NCI-H446 (cell line): ENCODE measurements around the gene SULT1A2.
"Not testable (repeated sequence)": the region's sequence is repeated elsewhere in the genome, so short reads cannot be mapped to it uniquely, and the experiment has no call there.

Experiments used
- DNase-seq, 2 experiments: peaks; one replicate each; lab custom pipeline; 2025; lab: John Stamatoyannopoulos, UW

SULT1A2 gene

DNA sequence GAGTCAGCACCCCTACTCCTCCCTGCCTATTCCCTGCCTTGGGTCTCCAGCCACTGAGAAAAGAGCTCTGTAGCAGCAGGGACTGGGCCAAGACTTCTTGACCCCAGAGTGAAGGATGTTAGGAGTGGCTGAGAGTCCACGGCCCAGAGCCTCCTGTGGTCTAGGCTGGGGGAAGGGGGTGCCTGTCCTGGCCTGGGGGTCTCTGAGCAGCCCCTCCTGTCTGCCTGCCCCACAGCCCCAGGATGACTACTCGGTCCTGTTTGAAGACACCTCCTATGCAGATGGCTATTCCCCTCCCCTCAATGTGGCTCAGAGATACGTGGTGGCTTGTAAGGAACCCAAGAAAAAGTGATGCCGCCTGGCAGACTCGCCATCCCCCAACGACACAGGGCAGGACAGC is 5.5 kb downstream of the SULT1A2 start:
- DNase-seq = no peak

DNA sequence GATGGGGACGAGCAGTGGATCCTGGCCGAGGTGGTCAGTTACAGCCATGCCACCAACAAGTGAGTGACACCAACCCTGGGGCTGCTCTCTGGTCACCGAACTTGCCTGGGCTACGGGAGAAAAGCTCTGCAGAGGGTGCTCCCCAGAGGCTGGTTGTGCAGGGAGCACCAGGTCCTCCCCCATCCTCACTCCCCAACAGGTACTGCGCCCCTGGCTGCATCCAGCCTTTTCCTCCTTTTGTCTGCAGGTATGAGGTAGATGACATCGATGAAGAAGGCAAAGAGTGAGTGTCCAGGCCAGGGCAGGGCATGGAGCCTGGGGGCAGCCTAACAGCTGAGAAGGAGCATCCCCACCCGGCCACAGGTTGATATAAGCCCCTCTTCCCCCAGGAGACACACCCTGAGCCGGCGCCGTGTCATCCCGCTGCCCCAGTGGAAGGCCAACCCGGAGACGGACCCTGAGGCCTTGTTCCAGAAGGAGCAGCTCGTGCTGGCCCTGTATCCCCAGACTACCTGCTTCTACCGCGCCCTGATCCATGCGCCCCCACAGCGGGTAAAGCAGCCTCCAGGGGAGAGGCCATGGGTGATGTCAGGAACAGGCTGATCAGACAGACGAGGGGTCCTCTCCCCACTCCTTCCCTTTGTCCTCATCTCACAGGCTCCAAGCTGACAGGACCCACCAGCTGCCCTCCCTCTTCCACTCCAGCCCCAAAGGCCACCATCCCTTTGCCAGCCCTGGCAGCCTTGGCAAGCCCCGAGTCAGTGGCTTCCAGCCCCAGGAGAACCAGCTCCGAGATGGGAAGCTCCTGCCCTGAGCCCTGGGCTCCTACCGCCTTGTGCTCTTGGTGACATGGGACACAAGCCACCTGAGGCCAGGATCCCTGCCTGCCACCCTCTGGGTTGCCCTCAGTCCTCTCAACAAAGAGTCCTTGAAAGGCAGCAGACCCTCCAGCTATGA is 6.2 kb downstream of the SULT1A2 start:
- DNase-seq = no peak

DNA sequence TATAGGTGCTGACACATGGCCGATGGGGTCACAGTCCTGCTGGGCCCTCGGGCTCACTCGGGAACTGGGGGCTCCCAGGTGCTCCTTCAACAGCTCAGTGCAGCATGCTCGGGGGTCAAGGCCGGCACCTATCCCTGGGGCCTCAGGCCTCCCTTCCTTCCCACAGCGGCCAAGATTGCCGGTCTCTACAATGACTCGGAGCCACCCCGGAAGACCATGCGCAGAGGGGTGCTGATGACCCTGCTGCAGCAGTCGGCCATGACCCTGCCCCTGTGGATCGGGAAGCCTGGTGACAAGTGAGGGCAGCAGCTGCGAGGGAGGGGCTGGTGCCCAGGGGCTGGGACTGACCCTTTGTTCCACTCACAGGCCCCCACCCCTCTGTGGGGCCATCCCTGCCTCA is 6.9 kb downstream of the SULT1A2 start:
- no peak for DNase-seq

DNA sequence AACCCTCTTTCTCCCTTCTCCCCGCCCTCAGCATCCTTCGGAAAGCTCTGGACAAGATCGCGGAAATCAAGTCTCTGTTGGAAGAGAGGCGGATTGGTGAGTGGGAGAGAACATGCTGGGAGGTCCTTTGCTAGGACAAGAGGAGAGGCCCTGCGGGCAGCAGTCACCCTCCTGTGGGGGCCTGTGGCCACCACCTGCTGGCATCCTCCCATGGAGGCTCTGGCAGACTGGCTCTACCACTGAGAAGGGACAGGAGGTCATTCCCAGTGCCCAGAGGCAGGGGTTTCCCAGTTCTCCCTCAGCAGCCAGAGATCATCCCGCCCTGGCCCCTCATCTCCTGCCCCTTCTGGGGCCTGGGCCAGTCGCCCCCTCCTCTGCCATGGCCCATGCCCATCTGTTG is 7.8 kb downstream of the SULT1A2 start:
- DNase-seq = no peak

DNA sequence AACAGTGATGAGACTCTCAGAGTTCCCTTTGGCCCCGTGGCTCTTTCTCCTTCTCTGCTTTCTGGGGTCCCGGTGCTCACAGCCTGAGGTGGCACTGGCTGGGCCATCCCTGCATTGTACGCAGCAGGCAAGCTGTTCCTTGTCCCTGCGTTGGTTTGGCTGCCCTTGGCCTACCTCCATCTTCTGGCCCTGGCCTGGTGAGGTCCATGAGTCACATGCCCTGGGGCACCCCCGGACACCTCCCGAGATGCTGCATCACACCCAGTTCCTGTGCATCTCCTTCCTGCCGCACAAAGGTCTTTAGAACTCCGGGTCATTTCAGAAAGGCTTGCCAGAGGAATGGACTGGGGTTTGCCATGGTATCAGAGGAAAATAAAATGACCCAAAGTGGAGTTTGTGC is 9.5 kb downstream of the SULT1A2 start:
- no peak for DNase-seq

DNA sequence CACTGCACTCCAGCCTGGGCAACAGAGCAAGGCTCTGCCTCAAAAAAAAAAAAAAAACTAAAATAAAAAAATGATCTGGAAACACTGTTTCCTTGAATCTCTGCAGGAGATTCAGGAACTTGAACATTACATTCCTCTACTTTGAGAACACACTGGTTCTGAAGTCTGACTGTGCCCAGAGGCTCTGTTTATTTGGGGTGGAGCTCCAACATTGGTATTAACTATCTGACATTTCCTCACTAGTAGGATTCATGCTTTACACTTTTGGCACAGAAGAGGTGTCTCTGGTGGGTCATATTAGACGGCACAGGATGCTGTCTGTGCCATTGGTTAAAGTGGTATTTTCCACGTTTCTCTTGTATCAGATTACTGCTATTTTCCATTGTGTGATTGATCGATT is 10.4 kb downstream of the SULT1A2 start:
- DNase-seq = no peak

DNA sequence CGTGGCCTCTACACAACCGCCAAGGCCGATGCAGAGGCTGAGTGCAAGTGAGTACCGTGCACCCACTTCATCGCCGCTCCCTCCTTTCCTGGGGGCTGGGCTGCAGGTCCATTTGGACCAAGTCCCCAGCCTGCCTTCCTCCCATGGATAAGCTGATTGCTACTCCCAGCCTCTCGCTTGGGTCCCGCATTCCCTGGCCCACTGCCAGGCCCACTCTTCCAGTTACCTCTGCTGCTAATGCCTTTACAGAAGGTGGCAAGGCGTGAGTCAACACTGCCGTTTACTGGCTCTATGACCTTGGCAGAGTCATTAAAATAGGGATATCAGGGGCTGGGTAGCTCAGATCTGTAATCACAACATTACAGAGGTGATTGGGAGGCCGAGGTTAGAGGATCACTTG is 11.2 kb downstream of the SULT1A2 start:
- no peak for DNase-seq

DNA sequence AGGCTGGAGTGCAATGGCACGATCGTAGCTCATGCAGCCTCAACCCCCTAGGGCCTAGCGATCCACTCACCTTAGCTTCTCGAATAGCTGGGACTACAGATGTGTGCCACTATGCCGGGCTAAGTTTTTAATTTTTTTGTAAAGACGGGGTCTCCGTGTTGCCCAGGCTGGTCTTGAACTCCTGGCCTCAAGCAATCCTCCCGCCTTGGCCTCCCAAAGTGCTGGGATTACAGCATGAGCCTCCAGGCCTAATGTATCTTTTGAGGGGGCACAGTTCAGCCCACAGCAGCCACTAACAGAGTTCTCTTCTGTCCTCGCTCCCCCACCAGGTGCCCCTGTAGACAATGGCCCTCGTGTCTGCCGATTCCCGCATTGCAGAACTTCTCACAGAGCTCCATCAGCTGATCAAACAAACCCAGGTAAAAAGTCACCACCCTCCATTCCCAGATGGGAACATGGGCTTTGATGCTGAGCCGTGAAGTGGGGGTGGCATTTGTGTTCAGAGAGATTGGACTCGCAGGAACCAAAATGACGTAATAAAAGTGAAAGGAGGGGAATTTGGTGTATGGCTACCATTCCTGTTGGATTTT is 16.0 kb downstream of the SULT1A2 start:
- DNase-seq = no peak

DNA sequence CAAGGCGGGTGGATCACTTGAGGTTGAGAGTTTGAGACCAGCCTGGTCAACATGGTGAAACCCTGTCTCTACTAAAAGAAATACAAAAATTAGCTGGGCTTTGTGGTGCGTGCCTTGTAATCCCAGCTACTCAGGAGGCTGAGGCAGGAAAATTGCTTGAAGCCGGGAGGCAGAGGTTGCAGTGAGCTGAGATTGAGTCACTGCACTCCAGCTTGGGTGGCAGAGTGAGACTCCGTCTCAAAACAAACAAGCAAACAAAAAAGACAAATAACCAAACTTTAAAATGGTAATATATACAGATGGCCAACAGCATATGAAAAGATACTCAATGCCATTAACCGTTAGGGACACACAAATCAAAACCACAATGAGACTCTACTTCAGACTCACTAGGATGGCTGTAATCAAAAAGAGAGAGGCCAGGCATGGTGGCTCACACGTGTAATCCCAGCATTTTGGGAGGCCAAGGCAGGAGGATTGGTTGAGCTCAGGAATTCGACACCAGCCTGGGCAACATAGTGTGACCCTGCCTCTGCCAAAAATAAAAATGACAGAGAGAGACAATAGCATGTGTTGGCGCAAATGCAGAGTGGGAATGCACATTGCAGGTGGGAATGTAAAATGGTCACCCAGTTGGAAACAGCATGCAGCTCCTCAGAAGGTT is 21.3 kb downstream of the SULT1A2 start:
- DNase-seq = no peak

DNA sequence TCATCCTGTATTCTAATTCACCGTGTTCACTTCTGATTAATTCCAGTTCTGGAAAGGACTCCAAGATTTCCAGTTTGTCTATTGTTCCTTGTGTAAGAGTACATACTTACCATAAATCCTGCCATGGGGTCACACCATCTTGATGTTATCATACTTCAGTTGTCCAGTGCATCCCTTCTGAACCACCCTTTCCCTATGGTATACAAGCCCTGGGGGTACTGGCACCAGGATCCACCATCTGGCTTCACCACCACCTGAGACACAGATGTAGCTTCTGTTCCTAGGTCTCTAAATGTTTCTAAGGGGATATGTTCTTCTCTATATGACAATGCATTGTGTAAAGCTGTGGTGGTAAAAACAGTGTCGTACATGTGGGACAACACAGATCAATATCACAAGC is 21.9 kb downstream of the SULT1A2 start:
- DNase-seq = no peak

DNA sequence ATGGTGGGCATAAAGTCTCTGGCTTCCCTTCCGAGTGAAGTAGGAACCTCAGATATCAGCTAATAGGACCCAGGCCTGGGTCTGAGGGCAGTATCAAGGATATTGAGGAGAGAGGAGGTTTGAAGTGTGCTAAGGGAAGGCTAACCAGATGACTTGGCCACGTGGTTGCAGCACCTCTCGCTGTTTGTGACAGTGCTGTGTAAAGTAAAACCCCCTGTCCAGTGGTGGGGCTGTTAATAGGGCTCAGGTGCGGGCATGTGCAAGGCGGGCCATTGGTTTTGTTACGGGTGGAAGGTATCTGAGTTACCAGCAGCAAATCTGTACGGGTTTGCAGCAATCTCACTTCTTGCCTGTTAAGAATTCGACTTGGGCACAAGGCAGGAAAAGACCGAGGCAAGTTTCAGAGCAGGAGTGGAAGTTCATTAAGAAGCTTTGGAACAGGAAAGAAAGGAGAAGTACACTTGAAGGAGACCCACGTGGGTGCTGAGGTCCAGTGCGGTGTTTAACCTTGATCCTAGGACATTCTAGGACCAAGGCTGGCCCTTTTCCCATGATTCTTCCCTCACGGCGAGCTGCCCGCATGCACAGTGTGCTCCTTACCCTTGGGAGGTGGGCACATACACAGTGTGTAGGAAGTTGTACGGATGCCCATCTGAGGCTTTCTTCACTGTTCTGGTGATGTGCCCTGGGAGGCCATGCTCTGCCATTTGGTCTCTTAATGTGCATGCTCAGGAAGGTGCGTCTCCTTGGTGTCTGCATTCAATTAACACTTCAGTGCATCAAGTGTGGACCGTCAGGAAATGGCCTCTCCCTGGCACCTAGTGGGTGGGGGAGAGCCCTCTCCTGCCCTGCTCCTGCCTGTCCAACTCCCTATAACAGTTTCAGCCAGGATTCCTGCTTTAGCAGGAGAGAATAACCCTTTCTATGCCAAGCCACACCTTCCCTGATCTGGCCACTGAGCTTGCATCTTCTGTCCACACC is 22.8 kb downstream of the SULT1A2 start:
- no peak for DNase-seq

DNA sequence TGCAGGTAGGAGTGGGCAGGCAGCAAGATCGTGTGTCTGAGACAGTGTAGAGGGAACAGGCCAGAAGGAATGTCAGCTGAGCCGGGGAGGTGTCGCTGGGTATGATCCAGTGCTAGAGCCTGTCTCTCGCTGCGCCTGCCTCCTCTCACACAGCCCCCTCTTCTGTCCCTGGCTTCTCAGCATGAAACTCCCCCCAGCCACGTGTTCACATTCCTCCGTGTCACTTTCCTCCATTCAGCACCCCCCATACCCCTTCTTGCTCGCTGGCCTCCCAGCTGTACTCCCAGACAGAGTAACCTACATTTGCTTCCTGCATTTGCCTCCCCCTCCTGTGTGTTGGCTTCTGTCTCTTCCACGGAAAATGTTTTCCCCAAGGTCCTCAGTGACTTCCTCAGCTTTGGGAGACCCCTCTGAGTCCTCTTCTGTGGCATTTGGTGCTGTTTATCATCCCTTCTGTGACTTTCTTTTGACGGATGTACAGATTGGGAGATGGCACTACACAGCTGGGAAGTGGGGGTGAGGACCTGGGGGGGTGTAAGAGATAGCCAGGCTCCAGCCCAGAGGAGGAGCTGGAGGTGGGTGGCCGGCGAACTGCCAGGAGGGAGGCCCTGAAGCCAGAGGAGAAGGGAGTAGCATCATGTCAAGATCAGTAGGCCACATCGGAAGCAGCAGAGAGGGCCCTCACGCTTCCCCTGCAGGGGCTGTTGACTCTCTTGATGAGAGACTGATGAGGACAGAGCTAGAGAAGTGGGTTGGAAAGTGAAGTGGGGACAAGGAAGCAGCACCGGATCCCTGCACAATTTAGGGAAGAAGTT is 23.9 kb downstream of the SULT1A2 start:
- DNase-seq = no peak

DNA sequence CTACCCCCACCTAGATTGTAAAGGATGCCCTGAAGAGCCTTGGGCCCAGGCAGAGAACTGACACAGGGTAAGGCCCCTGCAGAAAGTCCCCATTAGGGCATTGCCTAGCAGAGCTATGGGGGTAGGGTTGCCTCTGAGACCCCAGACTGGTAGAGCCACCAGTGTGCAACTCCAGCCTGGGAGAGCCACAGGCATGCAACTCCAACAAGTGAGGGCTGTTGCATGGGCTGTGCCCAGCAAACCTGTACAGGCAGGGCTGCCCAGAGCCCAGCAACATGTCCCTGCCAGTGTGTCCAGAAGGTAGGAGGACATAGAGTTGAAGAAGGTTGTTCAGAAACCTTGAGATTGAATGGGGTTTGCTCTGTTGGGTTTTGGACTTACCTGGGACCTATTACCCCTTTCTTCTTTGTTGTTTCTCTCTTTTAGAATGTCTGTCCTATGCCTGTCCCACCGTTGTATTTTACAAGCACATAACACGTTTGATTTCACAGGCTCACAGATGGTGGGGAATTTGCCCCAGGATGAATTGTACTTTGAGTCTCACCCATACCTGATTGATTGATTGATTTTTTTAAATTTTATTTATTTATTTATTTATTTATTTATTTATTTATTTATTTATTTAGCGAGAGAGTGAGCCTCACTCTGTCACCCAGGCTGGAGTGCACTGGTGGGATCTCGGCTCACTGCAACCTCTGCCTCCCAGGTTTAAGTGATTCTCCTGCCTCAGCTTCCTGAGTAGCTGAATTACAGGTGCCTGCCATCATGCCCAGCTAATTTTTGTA is 26.7 kb downstream of the SULT1A2 start:
- DNase-seq = no peak

DNA sequence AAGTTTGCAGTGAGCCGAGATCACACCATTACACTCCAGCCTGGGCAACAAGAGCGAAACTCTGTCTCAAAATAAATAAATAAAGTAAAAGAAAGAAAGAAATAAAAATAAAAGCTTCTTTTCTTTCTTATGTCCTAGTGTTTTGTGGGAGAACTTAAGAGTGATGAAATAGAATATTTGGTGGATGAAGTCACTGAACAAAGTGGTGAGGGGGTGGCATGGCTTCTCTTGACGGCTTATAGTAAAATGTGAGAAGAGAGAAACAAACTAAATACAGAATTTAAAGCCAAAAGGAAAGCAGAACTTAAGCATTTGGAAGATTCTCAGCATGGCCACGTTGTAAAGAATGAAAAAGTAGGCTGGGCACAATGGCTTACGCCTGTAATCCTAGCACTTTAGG is 27.8 kb downstream of the SULT1A2 start:
- DNase-seq = no peak

DNA sequence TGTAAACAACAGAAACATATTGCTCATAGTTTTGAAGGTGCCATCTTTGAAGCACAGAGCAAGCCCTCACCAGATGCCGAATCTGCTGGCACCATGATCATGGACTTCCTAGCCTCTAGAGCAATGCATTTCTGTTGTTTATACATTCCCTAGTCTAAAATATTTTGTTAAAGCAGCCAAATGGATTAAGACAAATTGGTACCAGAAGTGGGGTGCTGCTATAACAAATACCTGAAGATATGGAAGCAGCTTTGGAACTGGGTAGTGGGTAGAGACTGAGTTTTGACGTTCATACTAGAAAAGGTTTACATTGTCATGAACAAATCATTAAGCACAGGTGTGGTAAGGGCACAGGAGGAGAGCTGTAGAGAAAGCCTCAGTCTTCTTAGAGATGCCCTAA is 29.6 kb downstream of the SULT1A2 start:
- no peak for DNase-seq

DNA sequence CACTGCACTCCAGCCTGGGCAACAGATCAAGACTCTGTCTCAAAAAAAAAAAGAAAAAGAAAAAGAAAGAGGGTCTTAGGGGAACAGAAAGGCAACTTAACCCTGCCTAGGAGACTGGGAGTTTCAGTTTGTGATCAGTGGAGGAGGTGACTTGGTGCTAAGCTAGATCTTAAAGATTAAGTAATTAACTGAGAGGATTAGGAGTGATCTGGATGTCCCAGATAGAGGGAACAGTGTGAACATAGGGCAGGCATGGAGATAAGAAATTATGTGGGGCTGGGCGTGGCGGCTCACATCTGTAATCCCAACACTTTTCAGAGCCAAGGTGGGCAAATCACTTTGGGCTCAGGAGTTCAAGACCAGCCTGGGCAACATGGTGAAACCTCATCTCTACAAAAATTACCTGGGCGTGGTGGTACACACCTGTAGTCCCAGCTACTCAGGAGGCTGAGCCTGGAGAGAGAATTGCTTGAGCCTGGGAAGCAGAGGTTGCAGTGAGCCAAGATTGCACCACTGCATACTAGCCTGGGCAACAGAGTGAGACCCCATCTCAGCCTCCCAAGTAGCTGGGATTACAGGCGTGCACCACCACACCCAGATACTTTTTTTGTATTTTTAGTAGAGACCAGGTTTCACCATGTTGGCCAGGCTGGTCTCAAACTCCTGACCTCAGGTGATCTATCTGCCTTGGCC is 30.5 kb downstream of the SULT1A2 start:
- not testable (repeated sequence) for DNase-seq

DNA sequence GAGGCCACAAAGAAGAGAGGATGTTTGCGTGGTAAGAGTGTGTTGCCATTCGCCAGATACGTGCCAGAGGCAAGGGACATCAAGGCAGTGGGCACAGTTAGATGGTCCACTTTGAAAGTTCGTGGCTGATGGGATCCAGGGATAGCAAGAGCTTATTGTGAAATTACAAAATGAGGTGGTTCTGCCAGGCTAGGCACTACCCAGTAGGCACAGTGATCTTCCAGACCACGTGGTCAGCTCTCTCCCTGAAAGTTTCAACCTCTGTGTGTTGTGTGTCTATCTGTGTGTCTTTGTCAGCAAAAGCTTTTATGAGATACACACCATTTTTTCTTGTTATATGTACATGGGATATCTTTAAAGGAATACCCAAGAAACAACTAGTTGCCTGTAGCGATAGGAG is 33.6 kb downstream of the SULT1A2 start:
- no peak for DNase-seq

DNA sequence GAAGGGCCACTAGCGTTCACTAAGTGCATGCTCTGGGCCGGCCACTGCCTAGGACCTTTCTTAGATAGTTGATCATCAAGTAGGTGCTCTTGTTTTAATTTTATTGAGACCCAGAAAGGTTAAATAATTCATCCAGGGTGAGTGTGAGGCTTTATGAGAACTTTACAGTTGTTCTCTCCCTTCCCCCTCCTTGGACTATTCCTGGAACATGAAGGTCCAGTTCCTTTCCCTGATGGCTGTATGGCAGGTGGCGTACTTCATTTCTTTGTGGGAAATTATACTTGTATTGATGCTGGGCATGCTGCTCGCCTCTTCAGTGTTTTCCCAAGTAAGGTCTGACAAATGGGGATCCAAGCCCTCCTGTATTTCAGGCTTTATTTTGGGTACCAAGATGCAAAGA is 34.7 kb downstream of the SULT1A2 start:
- DNase-seq = no peak

DNA sequence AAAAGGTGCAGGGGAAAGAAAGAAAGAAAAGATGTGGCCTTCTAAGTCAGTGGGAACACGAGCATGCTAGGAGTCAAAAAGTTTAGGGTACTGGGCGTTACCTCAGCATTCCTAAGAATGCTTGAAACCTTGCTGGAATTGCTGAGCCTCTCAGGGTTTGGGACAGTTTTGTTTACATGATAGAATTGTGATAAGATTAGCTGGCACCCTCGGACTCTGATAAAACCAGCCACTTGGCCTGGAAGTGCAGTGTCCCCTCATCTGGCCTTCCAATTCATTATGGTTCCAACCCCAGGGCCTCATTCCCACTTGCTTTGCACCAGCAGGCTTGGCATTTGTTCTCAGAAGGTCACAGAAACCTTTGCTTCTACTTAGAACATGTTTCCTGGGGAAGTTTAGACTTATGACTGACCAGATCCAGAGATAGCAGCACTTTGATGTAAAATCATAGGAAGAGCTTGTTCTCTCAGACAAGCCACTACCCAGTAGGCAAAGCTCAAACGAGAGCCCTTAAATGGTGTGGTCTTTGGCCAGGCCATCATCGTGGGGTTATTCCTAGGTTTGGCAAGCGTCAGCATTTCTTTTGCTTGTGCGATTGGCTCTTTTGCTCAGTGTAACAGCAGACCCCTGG is 35.2 kb downstream of the SULT1A2 start:
- DNase-seq = no peak
